Measurements from ENCODE around the gene NELFCD. TPM values are rescaled to one million over a fixed set of nuclear protein-coding genes. Genes with fewer than 3 reads are reported as not detected.

NELFCD gene
- total and polyA plus RNA-seq, 9 of the 15 experiments (the other 6 are each of a cell fraction or from before 2014, with no cell fraction given) = 11.7 to 163 (median 96.5) TPM

DNA sequence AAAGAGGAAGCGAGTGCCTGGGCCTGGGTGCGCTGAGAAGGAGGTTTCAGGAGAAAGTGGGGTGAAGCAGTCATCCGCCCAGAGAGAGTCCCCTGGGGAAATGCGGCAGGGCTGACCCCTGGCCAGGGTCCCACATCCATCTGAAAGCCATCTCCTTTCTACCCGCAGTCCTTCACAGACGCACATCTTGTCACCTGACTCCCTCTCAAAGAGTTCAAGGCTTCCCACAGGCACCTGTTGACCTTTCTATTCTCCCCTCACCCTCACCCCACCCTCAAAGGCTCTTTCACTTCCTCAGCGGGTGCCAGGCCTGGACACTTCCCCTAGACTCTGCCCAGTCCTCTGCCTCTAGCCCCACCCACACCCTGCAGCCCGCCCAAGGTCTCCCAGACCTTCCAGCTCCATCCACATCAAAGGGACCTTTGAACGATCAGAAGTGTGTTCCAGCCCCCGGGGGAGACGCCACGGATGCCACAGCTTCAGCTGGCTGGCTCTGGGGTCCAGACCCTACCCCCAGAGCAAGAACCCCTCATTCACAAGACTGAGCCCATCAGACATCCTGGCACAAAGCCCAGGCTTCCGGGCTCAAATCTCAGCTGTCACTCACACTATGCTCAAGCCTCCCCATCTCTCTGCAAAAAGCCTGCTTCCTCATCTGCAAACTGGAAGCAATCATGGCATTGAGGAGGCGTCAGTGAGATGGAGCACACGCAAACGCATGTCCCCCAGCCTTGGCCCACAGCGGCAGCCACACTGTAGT, 23.9 kb downstream of the NELFCD start (continued):
- TF ChIP-seq NFIC (IDR thresholded peaks at IDR 0.05) (peak; percentile 73), ZFP36 (IDR thresholded peaks at IDR 0.05; ENCODE audit: low read depth, low read length, partially characterized antibody) (peak; percentile 96), MEIS2 (IDR thresholded peaks at IDR 0.05; ENCODE audit: partially characterized antibody) (peak; percentile 37), KDM1A (IDR thresholded peaks at IDR 0.05) (peak in 1 of 2 experiments; percentile 48; a peak in 2 of 4 replicates), CBX1 (IDR thresholded peaks at IDR 0.05; ENCODE audit: low read depth) (no peak), RBM15 (IDR thresholded peaks at IDR 0.05; ENCODE audit: insufficient read depth, low read length) (no peak), CBX3 (IDR thresholded peaks at IDR 0.05; ENCODE audit: borderline replicate concordance in 1 of 2, low read length in 2 of 2) (no peak), ZNF766 (CRISPR knock-in tag; conservative IDR thresholded peaks at IDR 0.05) (no peak)
- TF ChIP-seq, protein P1, sequence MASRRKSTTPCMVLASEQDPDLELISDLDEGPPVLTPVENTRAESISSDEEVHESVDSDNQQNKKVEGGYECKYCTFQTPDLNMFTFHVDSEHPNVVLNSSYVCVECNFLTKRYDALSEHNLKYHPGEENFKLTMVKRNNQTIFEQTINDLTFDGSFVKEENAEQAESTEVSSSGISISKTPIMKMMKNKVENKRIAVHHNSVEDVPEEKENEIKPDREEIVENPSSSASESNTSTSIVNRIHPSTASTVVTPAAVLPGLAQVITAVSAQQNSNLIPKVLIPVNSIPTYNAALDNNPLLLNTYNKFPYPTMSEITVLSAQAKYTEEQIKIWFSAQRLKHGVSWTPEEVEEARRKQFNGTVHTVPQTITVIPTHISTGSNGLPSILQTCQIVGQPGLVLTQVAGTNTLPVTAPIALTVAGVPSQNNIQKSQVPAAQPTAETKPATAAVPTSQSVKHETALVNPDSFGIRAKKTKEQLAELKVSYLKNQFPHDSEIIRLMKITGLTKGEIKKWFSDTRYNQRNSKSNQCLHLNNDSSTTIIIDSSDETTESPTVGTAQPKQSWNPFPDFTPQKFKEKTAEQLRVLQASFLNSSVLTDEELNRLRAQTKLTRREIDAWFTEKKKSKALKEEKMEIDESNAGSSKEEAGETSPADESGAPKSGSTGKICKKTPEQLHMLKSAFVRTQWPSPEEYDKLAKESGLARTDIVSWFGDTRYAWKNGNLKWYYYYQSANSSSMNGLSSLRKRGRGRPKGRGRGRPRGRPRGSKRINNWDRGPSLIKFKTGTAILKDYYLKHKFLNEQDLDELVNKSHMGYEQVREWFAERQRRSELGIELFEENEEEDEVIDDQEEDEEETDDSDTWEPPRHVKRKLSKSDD (conservative IDR thresholded peaks at IDR 0.05; ENCODE audit: low read length) = no peak
- TF ChIP-seq, protein P2, sequence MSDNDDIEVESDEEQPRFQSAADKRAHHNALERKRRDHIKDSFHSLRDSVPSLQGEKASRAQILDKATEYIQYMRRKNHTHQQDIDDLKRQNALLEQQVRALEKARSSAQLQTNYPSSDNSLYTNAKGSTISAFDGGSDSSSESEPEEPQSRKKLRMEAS (CRISPR knock-in tag; IDR thresholded peaks at IDR 0.05) = peak; percentile 21; the same call in 1 of the 2 replicates
- TF ChIP-seq, protein P3, sequence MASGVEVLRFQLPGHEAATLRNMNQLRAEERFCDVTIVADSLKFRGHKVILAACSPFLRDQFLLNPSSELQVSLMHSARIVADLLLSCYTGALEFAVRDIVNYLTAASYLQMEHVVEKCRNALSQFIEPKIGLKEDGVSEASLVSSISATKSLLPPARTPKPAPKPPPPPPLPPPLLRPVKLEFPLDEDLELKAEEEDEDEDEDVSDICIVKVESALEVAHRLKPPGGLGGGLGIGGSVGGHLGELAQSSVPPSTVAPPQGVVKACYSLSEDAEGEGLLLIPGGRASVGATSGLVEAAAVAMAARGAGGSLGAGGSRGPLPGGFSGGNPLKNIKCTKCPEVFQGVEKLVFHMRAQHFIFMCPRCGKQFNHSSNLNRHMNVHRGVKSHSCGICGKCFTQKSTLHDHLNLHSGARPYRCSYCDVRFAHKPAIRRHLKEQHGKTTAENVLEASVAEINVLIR (CRISPR knock-in tag; IDR thresholded peaks at IDR 0.05) = no peak
- TF ChIP-seq, protein P4, sequence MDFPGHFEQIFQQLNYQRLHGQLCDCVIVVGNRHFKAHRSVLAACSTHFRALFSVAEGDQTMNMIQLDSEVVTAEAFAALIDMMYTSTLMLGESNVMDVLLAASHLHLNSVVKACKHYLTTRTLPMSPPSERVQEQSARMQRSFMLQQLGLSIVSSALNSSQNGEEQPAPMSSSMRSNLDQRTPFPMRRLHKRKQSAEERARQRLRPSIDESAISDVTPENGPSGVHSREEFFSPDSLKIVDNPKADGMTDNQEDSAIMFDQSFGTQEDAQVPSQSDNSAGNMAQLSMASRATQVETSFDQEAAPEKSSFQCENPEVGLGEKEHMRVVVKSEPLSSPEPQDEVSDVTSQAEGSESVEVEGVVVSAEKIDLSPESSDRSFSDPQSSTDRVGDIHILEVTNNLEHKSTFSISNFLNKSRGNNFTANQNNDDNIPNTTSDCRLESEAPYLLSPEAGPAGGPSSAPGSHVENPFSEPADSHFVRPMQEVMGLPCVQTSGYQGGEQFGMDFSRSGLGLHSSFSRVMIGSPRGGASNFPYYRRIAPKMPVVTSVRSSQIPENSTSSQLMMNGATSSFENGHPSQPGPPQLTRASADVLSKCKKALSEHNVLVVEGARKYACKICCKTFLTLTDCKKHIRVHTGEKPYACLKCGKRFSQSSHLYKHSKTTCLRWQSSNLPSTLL (IDR thresholded peaks at IDR 0.05) = no peak
- TF ChIP-seq, protein P5, sequence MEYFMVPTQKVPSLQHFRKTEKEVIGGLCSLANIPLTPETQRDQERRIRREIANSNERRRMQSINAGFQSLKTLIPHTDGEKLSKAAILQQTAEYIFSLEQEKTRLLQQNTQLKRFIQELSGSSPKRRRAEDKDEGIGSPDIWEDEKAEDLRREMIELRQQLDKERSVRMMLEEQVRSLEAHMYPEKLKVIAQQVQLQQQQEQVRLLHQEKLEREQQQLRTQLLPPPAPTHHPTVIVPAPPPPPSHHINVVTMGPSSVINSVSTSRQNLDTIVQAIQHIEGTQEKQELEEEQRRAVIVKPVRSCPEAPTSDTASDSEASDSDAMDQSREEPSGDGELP (CRISPR knock-in tag; IDR thresholded peaks at IDR 0.05; ENCODE audit: borderline replicate concordance) = no peak
- TF ChIP-seq, protein P6, sequence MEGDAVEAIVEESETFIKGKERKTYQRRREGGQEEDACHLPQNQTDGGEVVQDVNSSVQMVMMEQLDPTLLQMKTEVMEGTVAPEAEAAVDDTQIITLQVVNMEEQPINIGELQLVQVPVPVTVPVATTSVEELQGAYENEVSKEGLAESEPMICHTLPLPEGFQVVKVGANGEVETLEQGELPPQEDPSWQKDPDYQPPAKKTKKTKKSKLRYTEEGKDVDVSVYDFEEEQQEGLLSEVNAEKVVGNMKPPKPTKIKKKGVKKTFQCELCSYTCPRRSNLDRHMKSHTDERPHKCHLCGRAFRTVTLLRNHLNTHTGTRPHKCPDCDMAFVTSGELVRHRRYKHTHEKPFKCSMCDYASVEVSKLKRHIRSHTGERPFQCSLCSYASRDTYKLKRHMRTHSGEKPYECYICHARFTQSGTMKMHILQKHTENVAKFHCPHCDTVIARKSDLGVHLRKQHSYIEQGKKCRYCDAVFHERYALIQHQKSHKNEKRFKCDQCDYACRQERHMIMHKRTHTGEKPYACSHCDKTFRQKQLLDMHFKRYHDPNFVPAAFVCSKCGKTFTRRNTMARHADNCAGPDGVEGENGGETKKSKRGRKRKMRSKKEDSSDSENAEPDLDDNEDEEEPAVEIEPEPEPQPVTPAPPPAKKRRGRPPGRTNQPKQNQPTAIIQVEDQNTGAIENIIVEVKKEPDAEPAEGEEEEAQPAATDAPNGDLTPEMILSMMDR (IDR thresholded peaks at IDR 0.05 in 2 of 3, conservative IDR thresholded peaks at IDR 0.05 in 1 of 3; ENCODE audit: insufficient read depth in 2 of 3, low read depth in 1 of 3, low read length in 3 of 3) = no peak
